GM12878 (cell line): ENCODE results near the gene HK2. TPM values are rescaled to one million over a fixed set of nuclear protein-coding genes. Genes with fewer than 3 reads are reported as not detected.

Experiments used
- ATAC-seq: fragments of 200-7000 bp; cut with Tn5 transposase; 3 replicates; pipeline ENCODE4 v1.9.1; 2020; ENCODE audit warnings: mild to moderate bottlenecking, moderate library complexity
- BruUV-seq: library from RNA; stranded (reverse); fragments of 400-500 nt; replicated peaks from 2 replicates; lab custom pipeline; 2021; lab: Mats Ljungman, UMichigan
- CTCF ChIA-PET: fragments of 300-600 bp; sonication (Branson Sonifier 250); formaldehyde crosslinking; extraction: SDS; loops from one replicate; lab custom pipeline; 2021; ENCODE audit warnings: inconsistent platforms; lab: Yijun Ruan, JAX
- POLR2A ChIA-PET: fragments of 350-600 bp; formaldehyde crosslinking; extraction: SDS; loops from one replicate; lab custom pipeline; 2021; ENCODE audit warnings: inconsistent platforms; lab: Charles Lee
- RAD21 ChIA-PET: fragments of 300-600 bp; sonication (Branson Sonifier 250); formaldehyde crosslinking; loops from one replicate; lab custom pipeline; 2023; ENCODE audit warnings: antibody characterized with exemption; ENCODE audit not compliant: unreplicated experiment; lab: Charles Lee
- SMC1A ChIA-PET: fragments of 300-600 bp; sonication (Branson Sonifier 250); formaldehyde crosslinking; loops from one replicate; lab custom pipeline; 2023; ENCODE audit not compliant: unreplicated experiment, uncharacterized antibody; lab: Charles Lee
- DNase-seq: peaks from one replicate; pipeline ENCODE4 v3.0.0-alpha.2; 2011; ENCODE audit warnings: low read depth, low spot score
- FAIRE-seq: peaks from 3 replicates; lab custom pipeline; 2011; peaks lifted over from hg19 to GRCh38; lab: Jason Lieb, UNC
- H2AFZ ChIP-seq: 2 replicates; pipeline ENCODE4 v1.6.0; 2011; ENCODE audit warnings: low read depth, low read length, control low read depth; ENCODE audit not compliant: control insufficient read depth
- H3K27ac ChIP-seq: 2 replicates; pipeline ENCODE4 v1.5.1; 2011; ENCODE audit warnings: control low read depth; ENCODE audit not compliant: control insufficient read depth, insufficient read depth
- H3K27me3 ChIP-seq, 2 experiments: replicated peaks in 1 of 2; 2 replicates each; pipeline versions ENCODE4 v1.6.0 to v1.6.1; 2011; ENCODE audit warnings: low read length in 1 of 2; ENCODE audit not compliant: control insufficient read depth in 2 of 2, insufficient read depth in 2 of 2
- H3K36me3 ChIP-seq, 2 experiments: 2 replicates each; pipeline ENCODE4 v1.5.1; 2011; ENCODE audit warnings: low read length in 1 of 2; ENCODE audit not compliant: control insufficient read depth in 2 of 2, insufficient read depth in 2 of 2
- H3K4me1 ChIP-seq: 2 replicates; pipeline ENCODE4 v1.6.1; 2011; ENCODE audit warnings: mild to moderate bottlenecking, low read length, moderate library complexity, mixed read lengths; ENCODE audit not compliant: control insufficient read depth, insufficient read depth
- H3K4me2 ChIP-seq: 2 replicates; pipeline ENCODE4 v1.6.0; 2011; ENCODE audit warnings: control low read depth; ENCODE audit not compliant: control insufficient read depth, insufficient read depth
- H3K4me3 ChIP-seq: fragments of 200-600 bp; sonication (generic); 2 replicates; pipeline ENCODE4 v1.5.1; 2016
- H3K79me2 ChIP-seq: 2 replicates; pipeline ENCODE4 v1.6.0; 2011; ENCODE audit warnings: low read length; ENCODE audit not compliant: control insufficient read depth, insufficient read depth
- H3K9ac ChIP-seq: 2 replicates; pipeline ENCODE4 v1.8.0; 2011; ENCODE audit warnings: low read length, control low read depth, mixed read lengths; ENCODE audit not compliant: control insufficient read depth, insufficient read depth
- H3K9me3 ChIP-seq: replicated peaks from 3 replicates; pipeline ENCODE4 v1.5.1; 2011; ENCODE audit warnings: mild to moderate bottlenecking, low read length; ENCODE audit not compliant: control insufficient read depth, insufficient read depth
- H4K20me1 ChIP-seq: 2 replicates; pipeline ENCODE4 v1.6.0; 2011; ENCODE audit not compliant: control insufficient read depth, insufficient read depth
- CHD2 ChIP-seq: IDR thresholded peaks from 2 replicates; pipeline ENCODE4 v1.6.1; 2011; ENCODE audit warnings: low read depth, low read length, improper control_type of control experiment, borderline replicate concordance
- ESRRA ChIP-seq: IDR thresholded peaks from 2 replicates; pipeline ENCODE4 v1.6.1; 2012; ENCODE audit warnings: mild to moderate bottlenecking, low read length, improper control_type of control experiment
- PAX8 ChIP-seq: fragments of 450-650 bp; IDR thresholded peaks from 2 replicates; pipeline ENCODE4 v1.6.1; 2017; ENCODE audit warnings: mild to moderate bottlenecking, moderate library complexity
- PBX3 ChIP-seq: IDR thresholded peaks from 2 replicates; pipeline ENCODE4 v1.6.1; 2011; ENCODE audit warnings: mild to moderate bottlenecking, low read depth, low read length, moderate library complexity; ENCODE audit not compliant: insufficient replicate concordance
- PRDM15 ChIP-seq: fragments of 450-650 bp; formaldehyde crosslinking; IDR thresholded peaks from 2 replicates; pipeline ENCODE4 v1.4.0; 2020; ENCODE audit warnings: mild to moderate bottlenecking, moderate library complexity
- SKIL ChIP-seq: fragments of 450-650 bp; IDR thresholded peaks from 2 replicates; pipeline ENCODE4 v1.6.1; 2017; ENCODE audit warnings: mild to moderate bottlenecking, low read depth, inconsistent platforms; ENCODE audit not compliant: poor library complexity, severe bottlenecking
- TARDBP ChIP-seq: IDR thresholded peaks from 2 replicates; pipeline ENCODE4 v1.6.1; 2016; ENCODE audit warnings: borderline replicate concordance
- WRNIP1 ChIP-seq: IDR thresholded peaks from 2 replicates; pipeline ENCODE4 v1.6.1; 2011; ENCODE audit warnings: low read depth, low read length, improper control_type of control experiment, borderline replicate concordance
- ZNF622 ChIP-seq: fragments of 450-650 bp; IDR thresholded peaks from 2 replicates; pipeline ENCODE4 v1.6.1; 2017; ENCODE audit warnings: mild to moderate bottlenecking, inconsistent platforms
- WGBS: methylation state at CpG from one replicate; pipeline ENCODE4 v1.1.6; 2016; ENCODE audit warnings: low lambda C conversion rate; ENCODE audit not compliant: insufficient replicate concordance, insufficient coverage; ENCODE audit errors: missing lambda C conversion rate; 5-methylcytosine and 5-hydroxymethylcytosine counted together
- in situ Hi-C: fragments of 300-500 bp; cut with MboI; formaldehyde crosslinking; loops from 9 replicates; pipeline ENCODE4 v1.14.3; 2018; ENCODE audit warnings: mixed read lengths
- intact Hi-C: fragments of 100-400 bp; cut with micrococcal nuclease; formaldehyde crosslinking; loops from one replicate; pipeline ENCODE4 v1.14.2; 2022; ENCODE audit not compliant: unreplicated experiment
- polyA plus RNA-seq, 11 experiments: library from polyadenylated mRNA; depleted of rRNA in 4 of 11; unstranded in 6 of 11; stranded (reverse) in 5 of 11; fragments of >200 nt; fragmentation: Nextera tagmentation in 4 of 11; fragmentation: Illumina TruSeq in 1 of 11; extraction: Ambion mirVana in 4 of 11; extraction: Trizol in 1 of 11; gene quantifications; 1 replicate in 1 of 11; 2 replicates in 10 of 11; pipeline versions ENCODE4 v1.2.1 to v1.2.3, GENCODE V29; 2011 to 2016; ENCODE audit warnings: inconsistent platforms in 2 of 11, missing spikeins in 2 of 11, low read depth in 1 of 11
- total RNA-seq, 4 experiments: library from RNA; depleted of rRNA in 3 of 4; stranded (reverse); fragments of >200 nt in 3 of 4; fragmentation: Illumina TruSeq in 1 of 4; extraction: Trizol in 1 of 4; gene quantifications; 2 replicates each; pipeline versions ENCODE4 v1.2.1 to v1.2.3, GENCODE V29; 2013 to 2021

Gene HK2
- total and polyA plus RNA-seq, 10 of the 15 experiments (the other 5 are each of a cell fraction or from before 2014, with no cell fraction given), result 5.0 to 73.1 (median 20.2) TPM

- ChIA-PET CTCF (no interaction called here), POLR2A (no interaction called here), SMC1A (no interaction called here), RAD21 (no interaction called here)
- Histone ChIP-seq H3K27ac (no peak overlapping the region), H3K4me3 (no peak overlapping the region), H3K4me2 (no peak overlapping the region), H3K9me3 (no peaks in the 10 kb centered on the region), H3K27me3 (no peaks in the 10 kb centered on the region; a peak in 1 of 4 replicates), H3K36me3 (no peaks in the 10 kb centered on the region), H3K9ac (no peak overlapping the region), H2AFZ (no peak overlapping the region), H3K79me2 (no peaks in the 10 kb centered on the region), H4K20me1 (no peaks in the 10 kb centered on the region; the same call in 1 of the 2 replicates), H3K4me1 (no peaks in the 10 kb centered on the region)
- no peak for FAIRE-seq
- in situ Hi-C loops, result no loop called here
- TF ChIP-seq ZNF622 (no peak), TARDBP (no peak), SKIL (no peak)
- ATAC-seq, result no peak
- DNase-seq, result no peak
- WGBS, result 79% methylated on average over 1 of the region's 1 CpG
- BruUV-seq, result no TSS peak
- intact Hi-C loops, result no loop called here
Measured at GRCh38 chr2:74815941-74816340, 18.0 kb upstream of the HK2 start.

- Histone ChIP-seq H3K9me3 (no peaks in the 10 kb centered on the region), H3K79me2 (no peaks in the 10 kb centered on the region), H3K4me1 (no peaks in the 10 kb centered on the region), H3K27ac (no peak overlapping the region), H3K27me3 (no peaks in the 10 kb centered on the region; a peak in 1 of 4 replicates), H4K20me1 (no peaks in the 10 kb centered on the region; the same call in 1 of the 2 replicates), H3K36me3 (no peaks in the 10 kb centered on the region), H3K4me3 (no peak overlapping the region), H3K4me2 (0 out of 2 replicates have a peak overlapping the region, but pooled peaks have one; percentile 22), H3K9ac (no peak overlapping the region), H2AFZ (no peak overlapping the region)
- intact Hi-C loops, result no loop called here
- RAD21 ChIA-PET, result interaction anchor here (1.2 kb wide), 1 partner anchor 21 kb away, joined by 3 read pairs; no protein-coding TSS in a partner anchor
- FAIRE-seq (no peak), ATAC-seq (no peak), DNase-seq (no peak)
- no TSS peak for BruUV-seq
- WGBS, result 44% methylated on average over 7 of the region's 7 CpGs
- POLR2A ChIA-PET, result no interaction called here
- SMC1A ChIA-PET, result no interaction called here
- CTCF ChIA-PET, result no interaction called here
- in situ Hi-C loops, result no loop called here
- TF ChIP-seq WRNIP1 (no peak), ESRRA (no peak), PRDM15 (CRISPR knock-in tag) (no peak), PBX3 (no peak), CHD2 (no peak), PAX8 (no peak)
Measured at GRCh38 chr2:74816540-74817303, 17.2 kb upstream of the HK2 start.
